GM21737 (cell line): ENCODE results near the gene ABCC6.

Experiments used
- ATAC-seq: cut with Tn5 transposase; IDR thresholded peaks from one replicate; pipeline ENCODE4 v1.9.1; 2021; ENCODE audit warnings: mild to moderate bottlenecking, moderate library complexity; ENCODE audit not compliant: unreplicated experiment

The ABCC6 gene

DNA sequence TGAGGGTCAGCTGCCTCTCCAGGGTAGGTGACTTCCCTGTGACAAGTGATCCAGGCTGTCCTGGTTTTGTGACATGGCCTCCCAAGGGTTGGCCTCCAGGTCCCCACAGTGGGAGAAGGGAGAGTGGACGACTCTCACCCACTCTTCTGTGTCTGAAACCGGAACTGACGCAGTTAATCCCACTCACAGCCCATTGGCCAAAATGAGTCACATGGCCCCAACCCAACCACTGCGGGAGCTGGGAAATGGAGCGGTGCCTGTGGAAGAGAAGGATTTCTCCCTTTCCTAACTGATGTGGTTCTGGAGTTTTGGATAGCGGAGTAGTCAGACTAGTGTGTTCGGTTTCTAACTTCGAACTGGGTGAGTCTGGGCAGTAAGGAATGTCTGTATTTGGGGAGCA is 79.4 kb downstream of the ABCC6 start:
- ATAC-seq, result no peak

DNA sequence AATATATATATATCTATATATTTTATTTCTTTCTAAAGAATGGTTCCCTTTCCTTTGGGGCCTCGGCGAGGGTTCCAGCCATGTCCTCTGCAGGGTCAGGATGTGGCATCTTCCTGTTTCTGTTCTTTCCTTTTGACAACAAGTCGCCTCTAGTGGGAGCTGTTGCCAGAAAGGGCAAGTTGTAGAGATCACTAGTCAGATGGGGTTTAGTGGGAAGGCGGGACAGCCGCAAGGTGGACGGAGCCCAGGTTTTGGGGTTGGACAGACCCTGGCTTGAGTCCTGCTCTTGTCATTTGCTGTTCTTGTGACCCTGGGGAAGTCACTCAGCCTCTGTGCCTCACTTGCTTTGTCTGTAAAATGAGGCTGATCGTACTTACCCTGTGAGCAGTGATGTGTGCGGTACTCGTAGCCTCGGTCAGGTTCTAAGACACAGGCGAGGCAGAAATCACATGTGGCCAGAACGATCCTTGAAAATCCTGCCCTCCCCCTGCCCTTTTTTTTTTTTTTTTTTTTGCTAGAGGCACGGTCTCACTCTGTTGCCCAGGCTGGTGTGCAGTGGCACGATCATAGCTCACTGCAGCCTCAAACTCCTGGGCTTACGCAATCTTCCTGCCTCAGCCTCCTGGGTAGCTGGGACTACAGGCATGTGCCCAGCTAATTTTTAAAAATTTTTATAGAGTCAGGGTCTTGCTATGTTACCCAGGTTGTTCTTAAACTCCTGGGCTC is 80.1 kb downstream of the ABCC6 start:
- no peak for ATAC-seq

DNA sequence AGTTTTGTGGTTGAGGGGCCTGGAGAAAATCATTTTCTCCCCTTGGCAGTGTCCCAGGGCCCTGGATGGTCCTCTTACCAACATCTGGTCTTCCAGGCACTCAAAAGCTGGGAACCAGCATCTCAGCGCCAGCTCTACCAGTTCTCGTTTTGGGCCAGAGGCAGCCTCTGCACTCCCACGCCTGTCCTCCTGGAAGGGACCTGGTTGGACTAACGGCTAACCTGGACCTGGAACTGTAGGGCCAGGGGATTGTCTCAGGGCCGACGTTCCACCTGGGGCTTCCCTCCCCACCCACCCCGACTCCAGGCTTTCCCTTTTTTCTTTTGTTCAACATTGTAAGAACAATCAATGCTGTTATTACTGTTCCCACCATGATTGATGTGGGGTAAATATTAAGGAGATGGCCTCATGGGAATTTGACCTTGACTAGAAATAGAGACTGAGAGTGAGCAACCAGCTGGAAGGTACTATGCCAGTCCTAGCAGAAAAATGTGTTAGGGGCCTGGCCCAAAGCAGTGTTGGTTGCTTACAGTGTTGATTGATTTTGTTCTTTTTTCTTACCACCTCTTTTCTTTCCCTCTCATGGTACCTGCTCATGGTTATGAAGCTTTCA is 81.4 kb downstream of the ABCC6 start:
- ATAC-seq, result no peak

DNA sequence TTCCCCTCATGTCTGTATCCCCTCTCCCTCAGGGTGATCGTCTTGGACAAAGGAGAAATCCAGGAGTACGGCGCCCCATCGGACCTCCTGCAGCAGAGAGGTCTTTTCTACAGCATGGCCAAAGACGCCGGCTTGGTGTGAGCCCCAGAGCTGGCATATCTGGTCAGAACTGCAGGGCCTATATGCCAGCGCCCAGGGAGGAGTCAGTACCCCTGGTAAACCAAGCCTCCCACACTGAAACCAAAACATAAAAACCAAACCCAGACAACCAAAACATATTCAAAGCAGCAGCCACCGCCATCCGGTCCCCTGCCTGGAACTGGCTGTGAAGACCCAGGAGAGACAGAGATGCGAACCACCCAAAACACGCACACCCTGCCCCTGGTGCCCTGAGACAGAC is 82.2 kb downstream of the ABCC6 start:
- ATAC-seq, result no peak

DNA sequence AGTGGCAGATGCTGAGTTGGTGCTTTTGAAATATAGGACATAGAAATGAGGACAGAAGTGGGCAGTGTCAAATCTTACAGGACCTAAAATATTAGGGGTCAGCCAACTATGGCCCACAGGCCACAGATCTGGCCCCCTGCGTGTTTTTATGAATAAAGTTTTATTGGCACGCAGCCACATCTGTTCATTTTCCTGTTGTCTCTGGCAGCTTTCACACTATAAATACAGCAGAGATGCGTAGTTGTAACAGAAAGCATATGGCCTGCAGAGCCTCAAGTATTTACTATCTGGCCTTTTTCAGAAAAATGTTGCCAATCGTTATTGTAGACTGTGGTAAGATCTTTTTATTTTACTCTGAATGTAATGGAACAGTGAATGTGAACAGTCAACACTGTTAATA is 82.8 kb downstream of the ABCC6 start:
- ATAC-seq, result no peak

DNA sequence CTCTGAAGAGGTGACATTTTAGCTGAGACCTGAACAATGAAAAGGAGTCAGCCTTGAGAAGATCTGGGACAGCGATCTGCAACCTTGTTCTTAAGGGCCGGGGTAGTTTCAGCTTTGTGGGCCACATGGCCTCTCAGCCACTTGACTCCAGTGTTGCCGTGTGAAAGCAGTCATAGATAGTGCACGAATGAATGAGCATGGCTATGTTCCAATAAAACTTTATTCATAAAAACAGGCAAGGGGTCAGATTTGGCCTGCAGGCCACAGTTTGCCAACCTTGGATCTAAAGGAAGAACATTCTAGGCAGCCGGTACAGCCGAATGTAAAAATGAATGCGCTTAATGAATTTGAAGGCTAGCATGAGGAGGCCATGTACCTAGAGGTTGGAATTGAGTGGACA is 83.5 kb downstream of the ABCC6 start:
- ATAC-seq, result no peak

DNA sequence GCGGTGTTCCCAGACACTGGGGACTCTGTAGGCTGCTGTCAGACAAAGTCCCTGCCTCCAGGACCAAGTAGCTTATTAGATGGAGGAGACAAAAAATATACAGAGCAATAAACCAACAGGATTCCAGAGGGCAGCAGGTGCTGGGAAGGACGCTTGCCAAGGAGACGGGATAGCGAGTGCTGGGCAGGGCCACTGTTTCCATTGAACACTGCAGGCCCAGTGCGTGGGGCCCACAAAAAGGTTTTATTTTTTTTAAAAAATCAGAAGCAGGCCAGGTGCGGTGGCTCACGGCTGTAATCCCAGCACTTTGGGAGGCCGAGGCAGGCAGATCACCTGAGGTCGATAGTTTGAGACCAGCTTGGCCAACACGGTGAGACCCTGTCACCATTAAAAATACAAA is 84.2 kb downstream of the ABCC6 start:
- no peak for ATAC-seq

DNA sequence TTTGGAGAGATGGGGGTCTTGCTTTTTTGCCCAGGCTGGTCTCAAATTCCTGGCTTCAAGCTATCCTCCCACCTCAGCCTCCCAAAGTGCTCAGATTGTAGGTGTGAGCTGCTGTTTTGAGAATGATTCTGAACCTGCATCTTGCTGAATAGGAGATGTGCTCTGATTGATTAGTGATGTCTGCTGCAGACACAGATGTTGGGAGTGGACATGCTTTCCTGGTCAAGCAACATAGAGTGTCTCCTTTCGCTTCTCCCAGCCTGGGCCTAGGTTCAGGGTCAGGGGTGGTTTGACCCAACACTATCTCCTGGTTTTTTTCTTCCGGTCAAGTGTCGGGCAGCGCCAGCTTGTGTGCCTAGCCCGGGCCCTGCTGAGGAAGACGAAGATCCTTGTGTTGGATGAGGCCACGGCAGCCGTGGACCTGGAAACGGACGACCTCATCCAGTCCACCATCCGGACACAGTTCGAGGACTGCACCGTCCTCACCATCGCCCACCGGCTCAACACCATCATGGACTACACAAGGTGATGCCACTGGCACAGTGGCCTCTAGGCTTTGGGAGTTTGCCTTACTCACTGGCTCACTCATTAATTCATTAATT is 85.2 kb downstream of the ABCC6 start:
- no peak for ATAC-seq

DNA sequence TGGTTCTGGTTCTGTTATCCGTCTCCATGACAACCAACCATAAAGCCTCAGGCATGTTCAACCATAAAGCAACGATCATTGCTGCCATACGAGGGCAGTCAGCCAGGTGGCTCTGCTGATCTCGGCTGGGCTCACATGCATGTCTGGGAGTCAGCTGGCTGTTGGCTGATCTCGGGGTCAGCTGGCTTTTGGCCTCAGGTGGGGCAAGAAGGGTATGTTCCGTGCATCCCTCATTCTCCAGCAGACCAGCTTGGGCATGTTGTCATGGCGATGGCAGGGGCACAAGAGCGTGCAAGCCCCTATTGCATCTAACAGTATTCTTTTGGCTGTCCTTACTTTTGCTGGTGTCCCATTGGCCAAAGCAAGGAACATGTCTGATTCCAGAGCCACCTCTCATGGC is 86.2 kb downstream of the ABCC6 start:
- no peak for ATAC-seq

DNA sequence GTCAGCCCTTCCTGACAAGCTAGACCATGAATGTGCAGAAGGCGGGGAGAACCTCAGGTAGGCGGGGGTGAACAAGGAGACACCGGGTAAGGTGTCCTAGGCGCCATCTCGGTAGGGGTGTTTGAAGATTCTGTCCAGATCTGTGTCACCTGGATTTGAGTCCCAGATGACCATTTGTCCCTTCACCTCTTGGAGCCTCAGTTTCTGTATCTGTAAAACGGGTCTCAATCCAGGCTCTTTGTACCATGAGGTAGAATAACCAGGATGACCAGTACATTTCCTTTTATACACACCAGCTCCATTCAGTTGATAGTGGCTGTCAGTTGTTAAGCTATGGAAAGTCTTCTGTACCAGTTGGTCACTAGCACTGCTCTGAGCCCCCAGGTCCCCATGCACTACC is 86.7 kb downstream of the ABCC6 start:
- no peak for ATAC-seq

DNA sequence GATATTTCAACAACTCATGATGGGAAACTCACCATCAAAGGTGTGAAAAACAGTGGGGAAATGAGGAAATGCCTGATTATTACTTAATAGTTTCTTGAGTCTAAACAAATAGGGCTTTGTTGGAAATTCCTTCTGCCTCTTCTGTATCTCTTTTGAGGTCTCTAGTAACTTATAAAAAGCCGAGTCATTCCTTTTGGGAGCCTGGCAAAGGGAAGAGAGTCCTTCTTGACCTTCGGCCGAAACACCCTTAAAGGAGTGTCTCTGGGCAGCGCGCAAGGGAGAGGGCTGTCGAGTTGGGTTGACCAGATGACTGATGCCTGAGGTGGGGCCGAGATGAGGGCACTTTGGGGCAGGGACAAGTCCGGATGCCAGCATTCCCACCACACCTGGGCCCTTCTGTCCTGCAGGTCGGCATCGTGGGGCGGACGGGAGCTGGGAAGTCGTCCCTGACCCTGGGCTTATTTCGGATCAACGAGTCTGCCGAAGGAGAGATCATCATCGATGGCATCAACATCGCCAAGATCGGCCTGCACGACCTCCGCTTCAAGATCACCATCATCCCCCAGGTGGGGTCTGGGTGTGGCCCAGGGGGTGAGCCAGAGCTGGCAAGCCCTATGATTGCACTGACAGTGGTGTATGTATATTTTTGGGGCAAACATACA is 89.2 kb downstream of the ABCC6 start:
- no peak for ATAC-seq

DNA sequence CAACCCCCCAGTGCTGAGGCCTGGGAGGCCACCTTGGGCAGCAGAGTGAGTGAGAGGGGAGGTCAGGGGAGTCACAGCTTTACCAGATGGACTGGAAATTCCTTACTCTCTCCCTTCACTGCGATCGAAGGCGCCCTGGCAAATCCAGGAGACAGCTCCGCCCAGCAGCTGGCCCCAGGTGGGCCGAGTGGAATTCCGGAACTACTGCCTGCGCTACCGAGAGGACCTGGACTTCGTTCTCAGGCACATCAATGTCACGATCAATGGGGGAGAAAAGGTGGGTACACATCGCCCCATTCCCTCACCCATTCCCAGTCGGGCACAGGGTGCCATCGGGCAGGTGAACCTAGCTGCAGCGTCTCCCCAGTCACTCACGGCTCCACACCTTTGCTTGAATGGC is 91.6 kb downstream of the ABCC6 start:
- no peak for ATAC-seq

DNA sequence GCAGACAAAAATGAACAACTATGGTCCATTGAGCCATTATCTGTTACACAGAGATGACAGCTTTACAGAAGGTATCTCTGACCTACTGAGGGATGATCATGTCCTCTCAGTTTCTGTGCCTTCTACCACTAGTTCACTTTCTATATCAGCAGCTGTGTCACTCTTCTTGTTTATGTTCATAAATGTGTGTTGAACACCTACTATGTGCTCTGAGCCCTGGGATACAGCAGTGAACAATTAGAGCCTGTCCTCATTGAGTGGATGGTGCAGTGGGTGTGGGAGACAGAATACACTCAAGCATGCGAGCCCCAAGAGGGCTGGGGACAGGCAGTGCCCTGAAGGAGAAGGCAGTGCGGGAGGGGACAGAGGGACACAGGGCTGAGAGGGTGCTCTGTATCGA is 92.1 kb downstream of the ABCC6 start:
- ATAC-seq, result no peak

DNA sequence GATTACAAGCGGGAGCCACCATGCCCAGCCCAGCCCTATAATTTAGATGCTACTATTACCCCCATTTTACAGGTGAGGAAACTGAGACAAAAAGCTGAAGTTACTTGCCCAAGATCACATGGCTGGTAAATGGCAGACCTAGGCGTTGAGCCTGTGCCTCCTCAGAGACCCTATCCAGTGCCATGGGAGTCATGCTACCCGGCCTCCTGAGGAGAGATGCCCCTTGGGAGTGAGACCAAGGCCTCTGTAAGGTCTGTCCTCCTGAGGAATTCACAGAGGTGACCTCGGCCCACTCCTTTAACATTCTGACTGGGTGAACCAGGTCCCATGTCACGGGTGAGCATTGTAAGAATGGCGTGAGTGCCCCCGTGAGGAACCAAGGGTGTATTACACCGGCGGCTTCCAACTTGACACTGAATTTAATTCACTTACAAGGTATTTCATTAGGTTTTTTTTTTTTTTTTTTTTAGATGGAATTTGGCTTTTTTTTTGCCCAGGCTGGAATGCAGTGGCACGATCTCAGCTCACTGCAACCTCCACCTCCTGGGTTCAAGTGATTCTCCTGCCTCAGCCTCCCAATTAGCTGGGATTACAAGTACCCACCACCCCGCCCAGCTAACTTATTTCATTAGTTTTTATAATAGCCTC is 95.7 kb downstream of the ABCC6 start:
- ATAC-seq, result no peak

DNA sequence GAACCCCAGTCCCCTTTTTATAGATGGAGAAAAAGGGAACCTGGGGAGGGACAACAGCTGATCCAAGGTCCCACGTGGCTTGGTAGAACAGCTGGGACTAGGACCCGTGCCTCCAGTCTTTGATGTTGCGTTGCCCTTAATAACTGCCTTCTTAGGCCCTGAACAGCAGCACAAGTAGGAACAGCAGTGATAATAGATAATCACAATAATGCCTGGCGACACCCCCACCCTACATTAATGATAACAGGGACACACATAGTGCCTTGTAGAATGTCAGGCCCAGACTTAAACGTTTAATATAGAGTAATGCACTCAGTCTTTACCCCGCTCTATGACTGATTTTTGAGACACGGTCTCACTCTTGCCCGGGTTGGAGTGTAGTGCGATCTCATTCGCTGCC is 96.4 kb downstream of the ABCC6 start:
- no peak for ATAC-seq

DNA sequence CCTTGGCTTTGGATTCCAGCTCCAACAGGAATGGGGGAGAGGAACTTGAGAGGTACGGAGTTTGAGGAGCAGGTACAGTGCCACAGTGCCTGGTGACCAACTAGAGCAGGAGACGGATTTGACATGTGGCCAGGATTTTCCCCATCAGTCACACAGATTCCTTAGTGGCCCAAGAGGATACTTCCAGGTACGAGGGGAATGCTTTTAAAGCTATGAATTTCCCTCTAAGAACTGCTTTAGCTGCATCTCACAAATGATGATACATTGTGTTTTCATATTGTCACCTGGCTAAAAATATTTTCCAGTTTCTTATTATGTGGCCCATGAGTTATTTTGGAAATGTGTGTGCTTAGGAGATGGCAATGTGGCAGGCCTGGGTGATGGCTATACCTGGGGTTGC is 98.3 kb downstream of the ABCC6 start:
- no peak for ATAC-seq

DNA sequence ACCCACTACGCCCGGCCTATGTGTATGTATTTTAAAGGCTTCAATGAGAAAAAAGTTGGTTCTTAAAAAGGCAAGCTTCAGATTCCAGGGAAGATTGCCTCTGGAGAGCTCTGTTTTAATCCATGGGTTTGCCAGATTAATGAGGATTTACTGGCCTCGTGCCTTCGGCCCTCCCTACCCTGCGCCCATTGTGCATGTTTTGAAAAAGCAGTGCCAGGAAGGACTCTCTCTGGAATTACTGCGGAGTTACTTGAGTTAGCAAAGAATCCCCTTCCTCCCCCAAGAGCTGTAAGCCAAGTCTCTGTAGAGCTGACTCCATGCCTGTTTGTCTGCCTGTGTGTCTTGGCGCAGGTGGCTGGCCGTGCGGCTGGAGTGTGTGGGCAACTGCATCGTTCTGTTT is 98.9 kb downstream of the ABCC6 start:
- ATAC-seq, result no peak

DNA sequence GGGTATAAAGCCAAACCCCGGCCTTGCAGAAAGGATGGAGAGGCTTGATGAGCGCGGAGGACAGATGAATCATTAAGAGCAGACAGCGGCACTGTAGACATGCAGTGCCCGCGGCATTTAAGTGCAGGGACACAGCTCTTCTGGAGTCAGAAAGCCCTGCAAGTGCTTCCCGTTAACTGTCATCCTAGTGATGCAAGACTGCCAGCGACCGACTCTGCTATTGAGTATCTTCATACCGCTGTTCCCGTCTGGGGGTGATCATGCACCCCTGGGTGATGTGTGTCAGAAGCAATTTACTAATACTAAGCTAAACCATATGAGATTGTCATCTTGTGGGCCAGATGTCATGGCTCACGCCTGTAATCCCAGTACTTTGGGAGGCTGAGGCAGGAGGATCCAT is 101.0 kb downstream of the ABCC6 start:
- no peak for ATAC-seq

DNA sequence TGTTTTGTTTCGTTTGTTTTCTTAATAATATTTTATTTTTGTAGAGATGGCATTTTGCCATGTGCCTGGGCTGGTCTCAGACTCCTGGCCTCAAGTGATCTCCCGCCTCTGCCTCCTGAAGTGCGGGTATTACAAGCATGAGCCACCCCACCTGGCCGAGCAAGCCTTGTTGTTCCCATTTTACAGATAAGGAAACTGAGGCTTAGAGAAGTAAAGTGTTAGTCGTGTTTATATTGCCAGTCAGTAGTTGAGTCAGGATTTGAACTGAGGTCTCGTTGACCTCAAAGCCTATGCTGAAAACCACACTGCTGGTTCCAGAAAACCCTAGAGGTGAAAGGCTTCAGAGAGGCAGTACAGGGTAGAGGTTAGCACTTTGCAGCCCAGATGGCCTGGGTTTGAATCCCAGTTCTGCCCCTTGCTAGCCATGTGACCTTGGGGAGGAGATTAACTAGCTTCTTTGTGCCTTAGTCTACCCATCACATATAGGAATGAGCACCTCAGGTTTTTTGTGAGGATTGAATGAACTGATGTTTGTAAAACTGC is 102.0 kb downstream of the ABCC6 start:
- ATAC-seq, result no peak

DNA sequence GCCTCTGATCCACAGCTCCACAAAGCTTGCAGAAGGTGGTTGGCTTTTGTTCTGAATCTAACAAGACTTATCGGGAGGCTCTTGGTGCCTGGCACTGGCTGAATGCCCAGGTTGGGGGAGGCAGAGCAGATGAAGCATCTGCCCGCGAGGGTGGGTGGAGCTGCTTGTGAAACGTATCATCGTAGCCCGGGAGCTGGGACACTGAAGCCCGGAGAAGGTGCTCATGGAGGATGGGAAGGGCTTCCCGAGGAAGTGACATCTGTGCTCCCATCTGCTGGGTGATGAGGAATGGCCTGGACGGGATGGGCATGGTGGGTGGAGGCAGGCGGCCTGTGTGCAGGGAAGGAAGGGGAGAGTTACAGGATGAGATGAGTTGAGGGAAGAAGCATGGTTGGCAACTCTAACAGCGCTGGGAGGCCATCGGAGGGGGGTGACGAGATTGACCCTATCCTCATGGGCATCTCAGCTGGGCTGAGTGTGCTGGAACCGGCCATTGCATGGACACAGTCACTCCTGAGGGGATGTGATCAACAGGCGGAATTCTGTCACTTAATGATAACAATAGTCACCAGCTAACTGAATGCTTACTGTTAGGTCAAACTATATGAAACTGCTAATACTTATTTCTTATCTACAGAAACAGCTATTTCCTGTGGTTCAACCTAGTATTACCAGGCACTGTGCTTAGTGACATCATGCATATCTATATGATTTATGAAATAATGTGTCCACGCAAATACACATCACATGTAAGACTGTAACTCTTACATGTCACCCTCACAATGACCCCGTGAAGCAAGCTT is 102.7 kb downstream of the ABCC6 start:
- no peak for ATAC-seq

DNA sequence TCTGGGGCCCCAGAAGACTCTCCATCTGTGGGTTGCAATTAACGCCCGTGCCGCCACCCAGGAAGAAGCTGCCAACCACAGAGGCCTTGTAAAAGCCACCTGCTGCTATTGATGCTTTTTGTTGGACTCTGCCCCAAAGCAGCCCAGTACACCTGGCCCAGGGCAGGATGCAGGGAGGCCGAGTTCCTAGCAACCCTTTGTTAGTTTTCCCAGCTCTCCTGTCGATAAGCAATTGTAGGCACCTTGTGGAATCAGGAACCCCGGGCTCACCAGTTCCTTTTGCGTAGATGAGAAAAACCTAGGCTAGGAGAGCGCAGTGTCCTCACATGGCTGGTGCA is 103.3 kb downstream of the ABCC6 start:
- no peak for ATAC-seq
